GM06990 (cell line): ENCODE measurements around the gene FAP.

Experiments
- DNase-seq: peaks from one replicate; pipeline ENCODE4 v3.0.0-alpha.2; 2011; ENCODE audit not compliant: insufficient read length; ENCODE audit errors: extremely low read depth
- H3K27me3 ChIP-seq: replicated peaks from 2 replicates; pipeline ENCODE4 v1.6.0; 2011; ENCODE audit warnings: low read length; ENCODE audit not compliant: control insufficient read depth, insufficient read depth
- H3K36me3 ChIP-seq: 2 replicates; pipeline ENCODE4 v1.5.1; 2011; ENCODE audit warnings: low read length; ENCODE audit not compliant: control insufficient read depth, insufficient read depth
- H3K4me3 ChIP-seq: replicated peaks from 2 replicates; pipeline ENCODE4 v1.5.1; 2011; ENCODE audit warnings: low read depth, mild to moderate bottlenecking, control low read depth, low read length
- CTCF ChIP-seq: IDR thresholded peaks from 2 replicates; pipeline ENCODE4 v1.5.1; 2011; ENCODE audit warnings: low read length, control low read depth, mild to moderate bottlenecking, inconsistent platforms; ENCODE audit not compliant: insufficient read depth, poor library complexity, severe bottlenecking

Gene FAP

GRCh38 chr2:162252153-162252552, 8.9 kb upstream of the FAP start:
- no peak overlapping the region for H3K4me3 ChIP-seq
- no peak for DNase-seq
- H3K36me3 ChIP-seq = no peaks in the 10 kb centered on the region
- no peak for TF ChIP-seq CTCF
- no peaks in the 10 kb centered on the region for H3K27me3 ChIP-seq

DNA sequence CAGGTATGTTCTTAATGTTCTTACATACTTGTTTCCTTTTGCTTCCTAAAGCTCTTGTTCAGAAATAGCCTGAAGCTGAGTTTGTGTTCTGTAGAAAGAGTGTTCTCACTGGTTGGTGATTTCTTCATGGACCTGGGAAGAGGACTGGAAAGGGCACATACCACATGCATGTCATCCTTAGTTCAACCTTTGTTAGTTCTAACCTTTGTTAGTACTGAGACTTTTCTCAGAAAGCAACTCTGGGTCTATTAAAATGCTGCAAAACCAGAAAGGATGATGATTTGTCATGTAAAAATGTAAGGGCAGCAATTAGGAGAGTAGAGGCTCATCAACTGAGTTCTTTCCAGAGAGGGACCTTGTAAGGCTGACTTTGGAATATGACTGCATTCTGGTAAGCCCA, 2.5 kb upstream of the FAP start:
- no peaks in the 10 kb centered on the region for H3K36me3 ChIP-seq
- DNase-seq = no peak
- H3K4me3 ChIP-seq = no peak overlapping the region
- no peak for TF ChIP-seq CTCF
- peaks cover 2% of the 10 kb centered on the region; the same call in 1 of the 2 replicates for H3K27me3 ChIP-seq

DNA sequence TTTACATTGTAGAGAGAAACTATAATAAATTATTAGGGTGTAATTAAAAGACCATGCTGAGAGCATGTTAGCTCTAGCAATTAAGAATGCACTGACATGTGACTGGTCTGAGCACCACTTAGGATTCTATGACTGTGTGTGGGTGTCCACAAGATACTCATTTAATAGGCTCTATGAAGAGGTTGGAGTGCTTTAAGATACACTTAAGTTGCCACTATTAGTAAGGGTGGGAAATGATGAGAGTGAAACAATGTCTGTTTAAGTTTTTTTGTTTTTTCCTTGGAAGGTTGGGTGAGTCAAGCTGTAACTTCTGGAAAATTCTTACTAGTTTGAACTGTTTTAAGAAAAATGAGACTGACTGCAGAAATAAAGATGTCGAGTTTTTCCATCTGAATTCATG, 1.8 kb upstream of the FAP start:
- DNase-seq = no peak
- Histone ChIP-seq H3K36me3 (no peaks in the 10 kb centered on the region), H3K4me3 (no peak overlapping the region), H3K27me3 (peaks cover 2% of the 10 kb centered on the region; the same call in 1 of the 2 replicates)
- TF ChIP-seq CTCF = no peak

- TF ChIP-seq CTCF = no peak
- no peak for DNase-seq
- no peak overlapping the region for H3K4me3 ChIP-seq
- no peaks in the 10 kb centered on the region for H3K36me3 ChIP-seq
- peaks cover 2% of the 10 kb centered on the region; the same call in 1 of the 2 replicates for H3K27me3 ChIP-seq
These were observed 1.3 kb upstream of the FAP start for GRCh38 chr2:162244541-162245031.

GRCh38 chr2:162243715-162244114, 470 bp upstream of the FAP start:
- DNase-seq = no peak

More at GRCh38 chr2:162243715-162244114, 470 bp upstream of the FAP start:
- Histone ChIP-seq H3K4me3 (no peak overlapping the region), H3K36me3 (no peaks in the 10 kb centered on the region), H3K27me3 (peaks cover 2% of the 10 kb centered on the region; the same call in 1 of the 2 replicates)
- TF ChIP-seq CTCF = no peak
